ENCODE data around the gene SYTL3.
"Not testable (repeated sequence)": the region's sequence is repeated elsewhere in the genome, so short reads cannot be mapped to it uniquely, and the experiment has no call there.

Gene SYTL3

DNA sequence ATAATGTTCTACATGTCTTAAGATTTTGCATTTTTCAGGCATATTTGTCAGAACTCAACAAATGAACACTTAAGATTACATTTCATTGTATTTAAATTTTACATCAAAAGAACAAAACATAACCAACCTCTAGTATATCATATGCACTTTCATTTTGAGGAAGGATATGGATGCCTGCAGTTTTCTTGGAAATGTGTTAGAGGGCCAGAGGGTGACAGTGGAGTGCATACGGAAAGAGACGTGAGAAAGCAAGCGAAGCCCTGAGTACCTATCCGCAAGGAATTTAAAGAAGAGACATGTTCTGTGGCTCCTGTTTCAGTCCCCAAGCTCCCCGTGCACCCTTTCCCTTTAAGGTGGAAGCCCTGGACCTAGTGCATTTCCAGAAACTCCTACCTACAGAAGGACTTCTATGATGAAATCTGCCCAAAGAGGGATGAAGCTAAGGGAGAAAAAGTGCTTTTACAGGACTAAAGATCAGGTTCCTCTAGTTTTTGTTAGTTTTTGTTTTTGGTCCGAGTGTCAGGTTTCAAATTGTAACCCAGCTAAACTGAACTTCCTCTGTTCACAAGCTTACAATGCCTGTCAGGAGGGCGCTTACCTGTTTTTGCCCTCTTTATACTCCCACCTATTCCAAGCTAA, 130.5 kb downstream of the SYTL3 start:
- no peak for FAIRE-seq

GRCh38 chr6:158780988-158781691, 131.3 kb downstream of the SYTL3 start:
- no peak for FAIRE-seq

DNA sequence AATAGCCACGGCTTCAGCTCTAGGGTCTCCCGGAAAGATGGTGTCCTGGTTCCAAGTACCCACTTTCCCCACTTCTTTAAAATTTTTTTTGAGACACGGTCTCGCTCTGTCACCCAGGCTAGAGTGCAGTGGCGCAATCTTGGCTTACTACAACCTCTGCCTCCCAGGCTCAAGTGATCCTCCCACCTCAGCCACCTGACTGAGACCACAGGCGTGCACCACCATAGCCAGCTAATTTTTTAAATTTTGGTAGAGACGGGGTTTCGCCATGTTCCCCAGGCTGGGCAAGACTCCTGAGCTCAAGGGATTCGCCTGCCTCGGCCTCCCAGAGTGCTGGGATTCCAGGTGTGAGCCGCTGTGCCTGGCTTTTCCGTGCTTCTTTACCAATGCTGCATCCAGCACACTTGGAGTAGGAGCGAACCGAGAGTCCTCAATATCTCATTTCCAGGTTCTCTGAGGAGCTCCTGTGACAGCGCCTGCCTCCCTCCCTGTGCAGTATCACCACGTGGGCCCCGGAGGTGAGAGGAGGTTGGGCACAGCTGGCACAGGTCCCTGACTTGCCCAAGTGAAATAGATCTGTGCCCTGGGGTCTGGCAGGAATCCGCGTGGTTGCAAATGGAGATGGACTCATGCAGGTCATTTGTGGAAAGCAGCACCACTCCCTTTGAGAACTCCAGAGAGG, 132.0 kb downstream of the SYTL3 start:
- FAIRE-seq: no peak

- no peak for FAIRE-seq
Measured at GRCh38 chr6:158782432-158783166, 132.7 kb downstream of the SYTL3 start.

GRCh38 chr6:158783167-158783450, 133.3 kb downstream of the SYTL3 start:
- no peak for FAIRE-seq

DNA sequence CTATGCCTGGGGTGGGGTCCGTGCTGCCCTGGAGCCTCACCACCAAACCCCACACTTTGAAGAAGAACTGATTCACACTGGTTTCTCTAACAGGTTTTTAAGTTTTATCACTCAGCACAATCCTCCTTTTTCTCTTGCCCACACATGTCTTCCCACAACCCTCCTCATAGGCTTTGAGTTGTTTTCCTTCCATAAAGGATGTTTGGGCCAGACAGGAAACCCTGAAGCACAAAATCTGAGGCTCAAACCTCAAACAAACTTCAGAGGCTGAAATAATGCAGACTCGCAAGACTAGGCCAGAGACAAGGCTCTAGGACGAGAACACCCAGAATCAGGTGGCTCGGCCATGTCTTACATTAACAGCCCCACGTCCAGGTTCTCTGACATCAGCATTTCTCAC, 134.0 kb downstream of the SYTL3 start:
- no peak for FAIRE-seq

DNA sequence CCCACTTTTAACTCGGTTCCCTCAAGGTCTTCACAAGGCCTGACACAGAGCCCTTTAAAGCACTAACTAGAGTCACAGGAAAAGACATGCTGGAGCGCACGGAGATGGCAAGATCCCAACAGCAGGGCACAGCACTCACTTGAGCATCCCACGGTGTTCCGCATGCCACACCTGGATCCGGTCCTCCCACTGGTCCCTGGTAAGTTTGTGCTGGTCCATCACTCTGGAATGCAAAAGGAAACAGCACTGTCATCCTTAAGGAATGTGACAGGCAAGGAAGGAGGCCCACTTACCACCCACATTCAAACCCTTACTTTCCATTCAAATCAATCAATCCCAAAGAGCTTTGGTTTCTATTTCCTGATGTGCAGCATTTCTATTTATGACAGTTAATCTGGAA, 134.7 kb downstream of the SYTL3 start:
- no peak for FAIRE-seq

GRCh38 chr6:158785036-158785435, 135.2 kb downstream of the SYTL3 start:
- FAIRE-seq: no peak

DNA sequence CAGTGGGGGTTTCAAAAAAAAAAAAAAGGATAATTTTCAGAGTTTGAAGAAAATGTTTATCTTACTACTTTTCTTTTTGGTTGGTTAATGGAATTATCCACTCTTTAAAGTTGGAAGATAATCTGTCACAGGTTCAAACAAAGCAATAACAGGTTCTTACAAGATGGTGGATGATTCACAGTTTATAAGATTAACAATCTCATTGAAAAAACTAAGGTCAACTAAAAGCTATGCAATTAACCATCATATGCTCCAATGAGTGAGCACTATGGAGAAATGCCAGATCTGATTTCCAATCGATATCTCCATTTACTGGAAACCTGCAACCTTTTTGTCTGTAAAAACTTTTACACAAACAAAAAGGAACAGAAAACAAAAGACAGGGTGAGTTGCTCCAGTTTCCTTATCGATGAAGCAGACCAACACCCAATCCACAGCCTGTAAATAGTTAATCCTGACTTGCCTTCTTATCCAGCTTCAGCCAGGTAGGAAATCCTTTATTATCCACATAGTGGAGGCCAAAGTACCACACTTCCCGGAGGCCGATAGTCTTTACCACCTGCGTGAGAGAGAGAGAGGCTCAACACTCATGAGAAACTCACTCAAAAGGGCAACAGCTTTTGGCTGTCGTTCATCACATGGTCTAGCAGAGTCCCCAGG, 136.9 kb downstream of the SYTL3 start:
- FAIRE-seq: no peak

DNA sequence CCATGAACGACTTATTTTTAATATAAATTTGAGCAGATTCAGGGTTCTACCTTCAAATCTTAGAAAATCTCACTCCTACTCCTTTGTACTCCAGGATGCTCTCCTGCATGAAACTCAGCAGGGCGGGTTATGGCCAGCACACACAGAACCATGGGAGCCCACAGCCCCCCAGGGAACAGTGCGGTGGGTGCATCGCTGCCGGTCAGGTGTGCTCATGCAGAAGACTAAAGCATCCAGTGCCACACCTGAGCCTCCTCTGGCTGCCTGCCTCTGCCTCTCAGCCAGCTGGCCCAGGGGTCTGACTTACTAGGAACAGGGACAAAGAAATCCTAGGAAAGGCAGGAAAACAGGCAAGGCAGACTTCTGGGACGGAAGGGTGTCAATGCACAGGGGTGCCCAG, 137.5 kb downstream of the SYTL3 start:
- FAIRE-seq: no peak

- no peak for FAIRE-seq
Measured at GRCh38 chr6:158789115-158789917, 139.5 kb downstream of the SYTL3 start.

GRCh38 chr6:158791274-158791855, 141.5 kb downstream of the SYTL3 start:
- no peak for FAIRE-seq

DNA sequence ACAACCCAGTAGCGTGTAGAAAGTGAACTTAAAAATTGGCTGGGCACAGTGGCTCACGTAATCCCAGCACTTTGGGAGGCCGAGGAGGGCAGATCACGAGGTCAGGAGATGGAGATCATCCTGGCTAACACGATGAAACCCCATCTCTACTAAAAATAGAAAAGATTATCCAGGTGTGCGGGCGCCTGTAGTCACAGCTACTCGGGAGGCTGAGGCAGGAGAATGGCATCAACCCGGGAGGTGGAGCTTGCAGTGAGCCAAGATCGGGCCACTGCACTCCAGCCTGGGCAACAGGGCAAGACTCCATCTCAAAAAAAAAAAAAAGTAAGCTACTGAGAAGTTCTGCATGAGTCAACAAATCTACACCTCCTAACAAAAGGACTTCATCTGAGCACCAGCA, 142.7 kb downstream of the SYTL3 start:
- FAIRE-seq: not testable (repeated sequence)

DNA sequence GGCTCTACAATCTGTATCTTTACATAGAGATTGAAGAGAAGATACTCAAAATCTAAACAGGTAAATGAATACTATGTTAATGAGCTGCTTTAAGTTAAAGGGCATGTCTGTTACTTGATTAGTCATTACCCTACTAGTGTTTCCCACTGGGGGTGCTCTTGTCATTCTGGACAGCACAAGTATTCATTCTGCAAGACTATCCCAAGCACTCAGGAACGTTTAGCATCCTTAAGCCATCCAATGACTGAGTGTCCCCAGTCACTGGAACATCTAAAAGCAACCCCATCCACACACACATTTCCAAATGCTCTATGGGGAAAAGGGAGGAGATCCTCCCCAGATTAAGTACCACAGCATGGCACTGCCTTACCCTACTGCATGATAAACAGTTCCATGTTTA, 143.6 kb downstream of the SYTL3 start:
- no peak for FAIRE-seq

DNA sequence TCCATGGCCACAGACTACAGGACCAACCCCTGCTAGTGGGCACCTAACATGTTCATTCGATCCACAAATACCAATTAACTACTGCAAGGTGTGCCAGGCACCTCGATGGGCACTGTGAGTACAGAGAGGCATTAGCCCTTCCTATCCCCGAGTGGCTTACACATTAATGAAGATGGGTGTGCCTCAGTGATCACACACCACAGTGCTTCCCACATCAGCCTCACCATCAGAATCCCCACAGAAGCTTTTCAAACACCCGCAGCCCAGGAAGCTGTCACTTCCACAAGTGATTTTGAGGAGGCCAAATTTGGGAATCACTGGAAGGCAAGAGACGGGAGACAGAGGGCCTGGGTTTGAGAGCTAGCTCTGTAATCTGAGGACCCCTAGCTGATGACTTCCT, 145.7 kb downstream of the SYTL3 start:
- FAIRE-seq: no peak

DNA sequence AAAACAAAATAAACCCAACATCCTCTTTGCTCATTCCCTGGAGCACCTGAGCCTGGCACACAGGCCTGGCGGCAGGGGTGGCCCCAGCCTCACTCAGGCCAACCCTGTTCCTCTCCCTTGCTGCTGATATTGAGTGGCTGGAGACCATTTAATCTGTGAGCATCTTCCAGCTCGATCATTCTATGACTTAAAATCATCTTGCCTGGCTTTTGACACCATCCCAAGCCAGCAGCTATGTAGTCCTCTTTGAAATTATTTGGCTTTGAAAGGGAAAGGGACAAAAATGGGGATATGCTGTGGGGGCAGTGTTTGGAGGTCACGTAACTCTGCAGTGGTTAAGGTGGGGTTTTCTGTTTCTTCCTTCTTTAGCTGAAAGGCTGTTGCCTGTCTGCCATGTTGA, 146.5 kb downstream of the SYTL3 start:
- FAIRE-seq: no peak

GRCh38 chr6:158797331-158798310, 147.8 kb downstream of the SYTL3 start:
- no peak for FAIRE-seq

- FAIRE-seq: no peak
Measured at GRCh38 chr6:158798311-158798710, 148.5 kb downstream of the SYTL3 start.

GRCh38 chr6:158799051-158799792, 149.4 kb downstream of the SYTL3 start:
- FAIRE-seq: peak; percentile 98

Measured in islet of Langerhans (tissue), 1 donor.